GM12865 (cell line): ENCODE results near the gene YPEL3.
"Not testable (repeated sequence)": the region's sequence is repeated elsewhere in the genome, so short reads cannot be mapped to it uniquely, and the experiment has no call there.

ENCODE experiments used
- DNase-seq: peaks from one replicate; pipeline ENCODE4 v3.0.0; 2010; ENCODE audit warnings: low read depth
- H3K4me3 ChIP-seq: 2 replicates; pipeline ENCODE4 v1.5.1; 2011; ENCODE audit warnings: mild to moderate bottlenecking, low read depth, low read length, control low read depth
- CTCF ChIP-seq: IDR thresholded peaks from 2 replicates; pipeline ENCODE4 v1.5.1; 2011; ENCODE audit warnings: low read length, control low read depth, low read depth, inconsistent platforms; ENCODE audit not compliant: insufficient read depth; ENCODE audit errors: missing control alignments

Gene YPEL3

GRCh38 chr16:30127993-30128392 lies 32.0 kb upstream of the YPEL3 start:
- DNase-seq, result no peak
- TF ChIP-seq CTCF, result no peak

GRCh38 chr16:30125690-30126089 lies 29.7 kb upstream of the YPEL3 start:
- not testable (repeated sequence) for DNase-seq, H3K4me3 ChIP-seq

More at GRCh38 chr16:30127993-30128392, 32.0 kb upstream of the YPEL3 start:
- H3K4me3 ChIP-seq, result no peak overlapping the region

- DNase-seq, result no peak
These were observed 29.0 kb upstream of the YPEL3 start for GRCh38 chr16:30124985-30125379.

GRCh38 chr16:30122604-30123160 lies 26.7 kb upstream of the YPEL3 start:
- no peak for TF ChIP-seq CTCF
- H3K4me3 ChIP-seq, result peak overlapping the region; percentile 91
- no peak for DNase-seq

More at GRCh38 chr16:30124985-30125379, 29.0 kb upstream of the YPEL3 start:
- no peak overlapping the region for H3K4me3 ChIP-seq
- TF ChIP-seq CTCF, result no peak

GRCh38 chr16:30121741-30122571 lies 25.9 kb upstream of the YPEL3 start:
- no peak for TF ChIP-seq CTCF
- no peak for DNase-seq
- peak overlapping the region; percentile 91 for H3K4me3 ChIP-seq

- no peak for TF ChIP-seq CTCF
- no peak overlapping the region for H3K4me3 ChIP-seq
- no peak for DNase-seq
These were observed 24.5 kb upstream of the YPEL3 start for GRCh38 chr16:30120340-30121105.

GRCh38 chr16:30119428-30119827 lies 23.4 kb upstream of the YPEL3 start:
- no peak for TF ChIP-seq CTCF
- H3K4me3 ChIP-seq, result no peak overlapping the region
- DNase-seq, result no peak
